Muscle of back (tissue), 11 donors: ENCODE data around the gene ASGR2. TPM values are rescaled to one million over a fixed set of nuclear protein-coding genes. Genes with fewer than 3 reads are reported as not detected.
"Not testable (repeated sequence)": the region's sequence is repeated elsewhere in the genome, so short reads cannot be mapped to it uniquely, and the experiment has no call there.

Source experiments
- DNase-seq, 3 donors: peaks; one replicate each; pipeline versions ENCODE4 v3.0.0 to v3.0.0-alpha.2; 2013
- polyA plus RNA-seq, 10 donors: library from polyadenylated mRNA; unstranded; fragments of 120-200 nt; gene quantifications; one replicate each; pipeline ENCODE4 v1.2.1, GENCODE V29; 2013; ENCODE audit not compliant: insufficient read length in 10 of 10

ASGR2 gene
- polyA plus RNA-seq, 10 donors: 0.15 to 0.40 (median 0.34) TPM; not detected in 1

DNA sequence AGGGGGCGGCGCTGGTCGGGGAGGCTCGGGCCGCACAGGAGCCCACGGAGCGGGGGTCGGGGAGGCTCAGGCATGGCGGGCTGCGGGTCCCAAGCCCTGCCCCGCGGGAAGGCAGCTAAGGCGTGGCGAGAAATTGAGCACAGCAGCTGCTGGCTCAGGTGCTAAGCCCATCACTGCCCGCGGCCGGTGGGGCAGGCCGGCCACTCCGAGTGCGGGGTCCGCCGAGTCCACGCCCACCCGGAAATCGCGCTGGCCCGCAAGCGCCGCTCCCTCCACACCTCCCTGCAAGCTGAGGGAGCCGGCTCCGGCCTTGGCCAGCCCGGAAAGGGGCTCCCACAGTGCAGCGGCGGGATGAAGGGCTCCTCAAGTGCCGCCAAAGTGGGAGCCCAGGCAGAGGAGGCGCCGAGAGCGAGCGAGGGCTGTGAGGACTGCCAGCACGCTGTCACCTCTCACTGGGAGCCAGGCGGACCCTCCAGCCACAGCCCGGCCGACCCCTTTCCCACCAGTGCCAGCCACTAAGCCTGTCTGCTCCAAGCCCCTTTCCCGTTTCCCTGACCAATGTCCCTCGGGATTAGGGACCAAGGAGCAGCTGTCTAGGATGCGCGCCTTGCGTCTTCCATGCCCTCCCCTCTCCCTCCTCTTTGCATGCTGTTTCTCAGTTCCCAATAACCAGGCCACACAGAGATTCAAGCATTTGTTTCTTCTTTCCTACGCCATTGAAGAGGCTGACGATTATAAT lies 13.8 kb downstream of the ASGR2 start:
- DNase-seq: not testable (repeated sequence)

DNA sequence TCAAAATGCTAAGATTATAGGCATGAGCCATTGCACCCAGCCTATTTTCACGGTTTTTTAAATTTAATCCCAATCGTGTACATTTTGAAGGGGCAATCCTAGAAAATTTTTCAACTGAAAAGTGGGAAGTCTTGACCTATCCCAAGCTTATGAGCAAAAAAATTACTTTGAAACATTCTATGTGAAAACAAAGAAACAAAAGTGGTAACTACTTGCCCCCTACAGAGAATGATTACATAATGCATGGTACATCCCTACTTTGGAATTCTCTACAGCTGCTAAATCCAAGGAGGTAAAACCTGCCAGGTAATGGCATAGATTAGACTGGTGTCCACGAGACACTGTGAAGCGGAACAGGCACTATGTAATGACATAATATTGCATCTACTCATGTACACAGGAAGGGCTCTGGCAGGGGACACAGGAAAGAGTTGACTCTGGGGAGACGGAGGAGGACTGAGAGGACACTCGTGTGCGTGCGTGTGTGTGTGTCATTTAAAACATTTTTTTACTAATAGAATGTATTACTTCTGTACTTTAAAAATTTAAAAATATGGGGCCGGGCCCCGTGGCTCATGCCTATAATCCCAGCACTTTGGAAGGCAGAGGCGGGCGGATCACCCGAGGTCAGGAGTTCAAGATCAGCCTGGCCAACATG lies 15.7 kb downstream of the ASGR2 start:
- no peak for DNase-seq

DNA sequence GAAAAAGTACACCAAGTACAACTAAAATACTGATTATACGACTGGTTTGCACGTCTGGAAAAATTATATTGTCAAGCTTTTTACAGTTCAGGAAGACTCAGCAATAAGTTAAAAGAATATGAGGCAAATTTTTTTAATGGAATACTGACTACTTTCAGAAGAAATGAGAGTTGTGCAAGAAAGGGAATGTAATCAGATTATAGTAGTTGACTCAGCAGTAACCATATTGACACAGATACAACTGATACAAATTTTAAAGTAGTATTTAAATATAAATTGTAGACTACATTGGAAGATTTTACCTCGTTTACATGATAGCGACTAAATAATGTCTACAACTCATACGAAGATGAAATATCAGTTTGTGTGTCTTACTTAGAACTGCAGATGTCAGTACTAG lies 16.7 kb downstream of the ASGR2 start:
- no peak for DNase-seq

DNA sequence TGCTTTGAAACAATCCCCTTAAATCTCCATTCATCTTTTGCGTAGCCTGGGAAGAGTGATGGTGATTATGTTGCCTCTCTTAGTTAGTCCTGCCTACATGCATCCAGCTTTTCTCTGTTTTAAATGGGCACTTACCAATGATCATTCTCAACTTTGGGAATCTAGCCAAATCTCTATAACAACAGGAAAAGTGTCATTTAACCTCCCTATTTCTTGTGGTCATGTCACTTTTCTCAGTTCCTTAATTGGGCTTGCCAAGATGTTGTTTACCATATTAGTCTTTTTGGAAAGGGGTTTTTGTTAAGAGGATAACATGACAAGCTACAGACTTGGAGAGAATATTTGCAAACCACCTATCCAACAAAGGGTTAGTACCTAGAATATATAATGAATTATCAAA lies 19.0 kb downstream of the ASGR2 start:
- DNase-seq: no peak

DNA sequence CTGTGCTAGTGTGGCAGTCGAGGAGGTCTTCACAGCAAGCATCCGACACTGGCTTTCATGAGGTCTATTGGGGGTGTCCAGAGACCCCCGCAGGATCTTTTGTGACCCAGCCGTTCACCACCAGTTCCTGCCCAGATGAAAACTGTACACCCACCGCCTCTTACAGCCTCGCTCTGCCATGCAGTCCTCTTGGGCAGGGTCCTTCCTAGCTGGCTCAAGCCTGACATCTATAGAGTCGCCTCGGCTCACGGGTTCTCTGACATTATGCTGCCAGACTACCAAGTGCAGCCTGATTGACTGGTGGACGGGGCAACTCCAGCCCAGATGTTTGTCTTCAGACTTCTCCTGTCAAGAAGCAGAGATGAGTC lies 20.0 kb downstream of the ASGR2 start:
- no peak for DNase-seq

DNA sequence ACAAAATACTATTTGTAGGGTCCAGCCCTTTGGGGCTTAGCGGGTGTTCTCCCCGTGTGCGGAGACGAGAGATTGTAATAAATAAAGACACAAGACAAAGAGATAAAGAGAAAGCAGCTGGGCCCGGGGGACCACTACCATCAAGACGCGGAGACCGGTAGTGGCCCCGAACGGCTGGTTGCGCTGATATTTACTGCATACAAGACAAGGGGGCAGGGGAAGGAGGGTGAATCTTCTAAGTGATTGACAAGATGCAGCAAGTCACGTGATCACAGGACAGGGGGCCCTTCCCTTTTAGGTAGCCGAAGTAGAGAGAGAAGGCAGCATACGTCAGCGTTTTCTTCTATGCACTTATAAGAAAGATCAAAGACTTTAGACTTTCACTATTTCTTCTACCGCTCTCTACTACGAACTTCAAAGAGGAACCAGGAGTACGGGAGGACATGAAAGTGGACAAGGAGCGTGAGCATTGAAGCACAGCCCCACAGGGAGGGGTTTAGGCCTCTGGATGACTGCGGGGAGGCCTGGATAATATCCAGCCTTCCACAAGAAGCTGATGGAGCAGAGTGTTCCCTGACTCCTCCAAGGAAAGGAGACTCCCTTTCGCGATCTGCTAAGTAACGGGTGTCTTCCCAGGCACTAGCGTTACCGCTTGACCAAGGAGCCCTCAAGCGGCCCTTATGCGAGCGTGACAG lies 23.2 kb downstream of the ASGR2 start:
- not testable (repeated sequence) for DNase-seq

DNA sequence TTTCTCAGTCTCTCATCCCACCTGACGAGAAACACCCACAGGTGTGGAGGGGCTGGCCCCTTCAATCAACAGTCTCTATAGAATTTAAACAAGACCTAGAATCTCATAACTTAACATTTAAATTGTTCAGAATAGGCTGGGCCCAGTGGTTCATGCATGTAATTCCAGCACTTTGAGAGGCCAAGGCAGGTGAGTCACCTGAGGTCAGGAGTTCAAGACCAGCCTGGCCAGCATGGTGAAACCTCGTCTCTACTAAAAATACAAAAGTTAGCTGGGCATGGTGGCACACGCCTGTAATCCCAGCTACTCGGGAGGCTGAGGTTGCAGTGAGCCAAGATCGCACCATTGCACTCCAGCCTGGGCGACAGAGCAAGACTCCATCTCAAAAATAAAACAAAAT lies 25.1 kb downstream of the ASGR2 start:
- DNase-seq: not testable (repeated sequence)

DNA sequence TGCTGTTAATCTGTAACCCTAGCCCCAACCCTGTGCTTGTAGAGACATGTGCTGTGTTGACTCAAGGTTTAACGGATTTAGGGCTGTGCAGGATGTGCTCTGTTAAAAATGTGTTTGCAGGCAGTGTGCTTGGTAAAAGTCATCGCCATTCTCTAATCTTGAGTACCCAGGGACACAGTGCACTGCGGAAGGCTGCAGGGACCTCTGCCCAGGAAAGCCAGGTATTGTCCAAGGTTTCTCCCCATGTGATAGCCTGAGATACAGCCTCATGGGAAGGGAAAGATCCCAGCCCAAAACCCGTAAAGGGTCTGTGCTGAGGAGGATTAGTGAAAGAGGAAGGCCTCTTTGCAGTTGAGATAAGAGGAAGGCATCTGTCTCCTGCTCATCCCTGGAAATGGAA lies 26.2 kb downstream of the ASGR2 start:
- DNase-seq: not testable (repeated sequence)

DNA sequence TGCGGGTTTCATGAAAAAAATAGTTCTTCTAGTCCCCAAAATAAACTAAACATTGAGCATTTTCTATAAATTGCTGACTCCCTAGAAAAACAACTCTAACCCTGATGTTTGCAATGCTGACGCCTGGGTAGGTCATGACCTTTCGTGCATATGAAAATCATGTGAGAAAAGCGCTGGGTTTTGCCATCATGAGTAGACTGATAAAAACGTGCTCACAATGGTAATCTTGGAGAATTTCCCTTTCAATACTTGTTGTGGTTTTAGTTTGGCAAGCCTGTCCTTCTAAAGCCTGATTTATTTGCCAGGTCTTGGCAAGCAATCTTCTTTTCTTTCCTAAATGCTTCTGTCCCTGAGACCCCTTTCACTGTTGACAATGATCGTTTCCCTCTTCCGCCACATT lies 30.5 kb downstream of the ASGR2 start:
- DNase-seq: no peak

DNA sequence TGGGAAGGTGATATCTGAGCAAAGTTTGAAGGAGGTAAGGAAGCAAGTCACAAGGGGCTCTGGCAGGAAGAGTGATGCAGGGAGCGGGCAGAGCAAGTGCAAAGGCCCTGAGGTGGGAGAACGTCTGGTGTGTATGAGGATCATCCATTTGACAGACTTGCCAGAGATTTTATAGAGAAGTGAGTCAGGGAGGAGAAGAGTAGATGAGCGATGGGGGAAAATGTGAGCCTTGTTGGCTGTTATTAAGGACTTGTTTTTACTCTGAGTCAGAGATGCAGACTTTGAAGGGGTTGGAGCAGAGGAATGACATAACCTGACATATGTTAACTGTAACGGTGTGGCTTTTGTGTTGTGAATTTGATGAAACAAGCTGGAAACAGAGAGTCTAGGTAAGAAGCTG lies 31.0 kb downstream of the ASGR2 start:
- DNase-seq: no peak

DNA sequence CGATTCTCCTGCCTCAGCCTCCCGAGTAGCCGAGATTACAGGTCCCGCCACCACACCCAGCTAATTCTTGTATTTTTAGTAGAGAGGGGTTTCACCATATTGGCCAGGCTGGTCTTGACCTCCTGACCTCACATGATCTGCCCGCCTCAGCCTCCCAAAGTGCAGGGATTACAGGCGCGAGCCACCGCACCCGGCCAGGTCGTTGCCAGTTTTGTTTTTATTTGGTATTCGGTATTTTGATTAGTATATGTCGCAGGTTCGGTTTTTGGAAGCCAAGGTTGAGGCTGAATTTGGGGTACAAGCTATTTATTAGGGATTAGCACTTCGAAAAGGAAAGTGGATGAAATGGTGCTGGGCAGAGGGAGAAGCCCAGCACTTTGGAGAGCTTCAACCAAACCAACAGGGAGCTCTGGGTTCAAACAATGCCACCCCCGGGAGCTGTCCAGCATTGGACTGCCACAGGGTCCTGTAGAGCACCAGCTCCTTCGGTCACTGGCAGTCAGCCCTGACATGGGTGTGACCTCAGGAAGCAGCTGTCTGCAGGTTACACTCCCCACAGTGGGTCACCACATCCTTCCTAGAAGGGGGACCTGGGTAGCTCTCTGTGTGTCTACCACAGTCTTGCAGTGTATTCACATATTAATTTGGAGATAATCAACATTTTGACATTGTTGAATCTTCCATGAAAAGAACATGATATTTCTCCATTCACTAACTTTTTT lies 33.1 kb downstream of the ASGR2 start:
- DNase-seq: no peak

DNA sequence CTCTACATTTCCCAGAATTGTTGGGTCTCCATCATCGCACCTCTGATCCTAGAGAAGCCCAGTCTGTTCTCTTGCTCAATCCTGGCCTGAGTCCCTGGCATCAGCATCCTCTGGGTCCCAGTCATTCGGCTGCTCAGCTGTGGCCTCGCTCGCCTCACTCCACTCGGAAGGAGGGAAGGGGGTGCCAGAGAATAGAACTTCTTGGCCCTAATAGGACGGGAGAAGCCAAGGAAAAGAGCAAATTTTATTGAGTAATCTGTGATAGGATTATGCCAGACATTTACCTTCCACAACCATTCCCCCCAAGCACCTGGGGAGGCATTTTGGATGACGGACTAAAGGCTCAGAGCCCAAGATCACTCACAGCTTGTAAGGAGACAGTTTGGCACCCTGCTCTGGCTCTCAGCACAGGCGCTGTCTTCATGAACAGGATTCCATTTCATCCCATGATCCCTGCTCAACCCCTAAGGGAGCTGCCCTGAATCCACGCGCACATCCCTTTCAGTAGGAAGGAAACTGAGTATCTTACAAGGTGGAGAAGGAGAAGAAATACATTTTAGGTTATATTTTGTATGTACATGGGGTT lies 34.1 kb downstream of the ASGR2 start:
- peak in 1 of 3 donors; percentile 58 for DNase-seq

DNA sequence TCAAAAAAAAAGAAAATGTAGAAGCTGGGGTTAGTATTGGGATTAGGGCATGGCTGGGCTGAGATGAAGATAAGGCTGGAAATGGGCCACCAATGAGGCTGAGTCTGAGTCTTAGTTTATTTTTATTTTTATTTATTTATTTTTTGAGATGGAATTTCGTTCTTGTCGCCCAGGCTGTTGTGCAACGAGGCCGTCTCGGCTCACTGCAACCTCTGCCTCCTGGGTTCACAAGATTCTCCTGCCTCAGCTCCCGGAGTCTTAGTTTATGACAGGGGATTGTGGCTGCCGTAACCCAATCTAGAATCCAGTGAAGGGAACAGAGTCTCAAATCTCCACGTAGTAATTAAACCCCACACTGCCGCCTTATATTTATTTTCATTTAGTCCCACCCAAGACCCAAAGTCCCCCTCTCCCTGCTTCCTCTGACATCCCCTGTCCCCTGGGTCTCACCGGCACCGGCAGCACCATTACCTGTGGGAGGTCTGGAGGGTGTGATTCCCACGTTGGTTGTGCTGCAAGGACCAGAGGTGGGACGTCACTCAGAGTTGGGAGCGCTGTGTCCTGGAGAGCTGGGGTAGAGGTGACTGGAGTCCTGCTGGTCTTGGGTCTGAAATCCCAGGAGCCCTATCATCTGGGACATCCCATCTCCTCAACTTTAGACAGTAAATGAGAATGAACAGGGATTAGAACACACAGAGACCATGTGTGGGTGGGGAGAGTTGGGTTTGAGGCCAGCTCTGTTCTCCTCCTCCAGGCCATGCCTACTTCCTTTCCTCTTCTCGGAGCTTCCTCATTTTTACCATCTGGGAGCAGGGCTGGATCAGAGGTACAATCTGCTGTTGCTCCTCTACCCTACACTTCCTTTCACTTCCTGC lies 34.8 kb downstream of the ASGR2 start, which contains the start of gene CLEC10A:
TSS of gene CLEC10A (minus strand) at position 671 of the 875 bp plus-strand sequence. CDS start 1,439 bp downstream, outside the sequence.
- DNase-seq: no peak

DNA sequence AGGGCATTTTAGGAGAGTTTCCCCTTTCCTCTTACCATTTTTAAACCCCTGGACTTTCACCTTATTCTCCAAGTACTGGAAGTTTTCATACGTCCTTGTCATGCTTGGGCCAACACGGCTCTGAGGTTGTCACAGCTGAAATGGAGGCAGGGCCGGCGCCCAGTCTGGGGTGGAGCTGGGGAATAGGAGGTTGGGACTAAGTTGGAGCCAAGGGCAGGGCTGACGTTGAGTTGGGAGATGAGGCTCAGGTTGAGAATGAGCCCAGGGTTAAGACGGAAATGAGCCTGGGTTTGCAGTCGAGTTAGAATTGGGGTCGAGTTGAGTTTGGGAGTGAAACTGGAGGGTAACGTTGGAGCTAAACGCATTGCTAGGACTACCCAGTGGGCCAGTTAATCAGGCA lies 35.9 kb downstream of the ASGR2 start:
- no peak for DNase-seq

DNA sequence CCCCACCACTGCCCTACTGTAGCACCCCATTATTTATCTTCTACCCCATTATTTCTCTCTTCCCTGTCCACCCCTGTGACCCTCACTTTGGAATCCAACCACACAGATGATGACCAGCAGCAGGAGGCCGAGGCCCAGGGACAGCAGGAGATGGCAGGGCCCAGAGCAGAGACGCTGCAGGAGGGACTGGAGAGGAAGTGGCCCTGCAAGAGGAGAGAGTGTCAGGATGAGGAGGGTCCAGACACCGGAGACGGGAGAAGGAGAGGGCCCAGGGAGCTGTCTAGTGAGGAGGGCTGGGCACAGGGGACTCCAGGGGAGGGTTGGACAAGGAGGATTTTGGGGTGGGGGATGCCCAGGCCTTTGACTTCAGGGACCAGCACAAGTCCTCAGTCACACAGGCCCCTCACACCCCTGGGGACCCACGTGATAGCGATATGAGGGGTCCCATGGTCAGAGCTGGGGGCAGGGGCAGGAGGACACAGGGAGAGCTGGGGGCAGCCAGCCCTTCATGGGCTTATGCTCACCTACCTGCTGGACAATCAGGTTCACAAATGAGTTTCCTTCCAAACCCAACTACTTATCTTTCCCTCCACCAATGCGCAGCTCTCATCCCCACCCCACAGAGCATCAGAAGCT lies 36.6 kb downstream of the ASGR2 start:
- DNase-seq: no peak

DNA sequence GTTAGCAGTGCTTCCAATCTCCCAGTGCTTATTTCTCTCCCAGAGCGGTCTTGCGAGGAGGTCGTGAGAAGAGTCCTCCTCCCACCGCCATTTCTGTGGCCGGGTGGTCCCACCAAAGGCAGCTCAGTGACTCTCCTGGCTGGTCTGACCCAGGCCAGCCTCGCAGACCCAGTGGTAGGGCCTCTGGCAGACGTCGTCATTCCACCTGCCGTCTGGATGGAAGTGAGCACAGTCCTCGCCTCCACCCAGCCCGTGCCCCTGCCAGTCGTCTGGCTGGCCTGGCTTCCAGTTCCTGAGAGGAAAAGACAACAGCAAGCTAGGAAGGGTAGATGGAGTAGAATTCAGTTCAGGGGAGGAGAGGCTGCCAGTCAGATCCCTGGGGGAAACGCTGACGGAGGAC lies 39.7 kb downstream of the ASGR2 start:
- DNase-seq: no peak

DNA sequence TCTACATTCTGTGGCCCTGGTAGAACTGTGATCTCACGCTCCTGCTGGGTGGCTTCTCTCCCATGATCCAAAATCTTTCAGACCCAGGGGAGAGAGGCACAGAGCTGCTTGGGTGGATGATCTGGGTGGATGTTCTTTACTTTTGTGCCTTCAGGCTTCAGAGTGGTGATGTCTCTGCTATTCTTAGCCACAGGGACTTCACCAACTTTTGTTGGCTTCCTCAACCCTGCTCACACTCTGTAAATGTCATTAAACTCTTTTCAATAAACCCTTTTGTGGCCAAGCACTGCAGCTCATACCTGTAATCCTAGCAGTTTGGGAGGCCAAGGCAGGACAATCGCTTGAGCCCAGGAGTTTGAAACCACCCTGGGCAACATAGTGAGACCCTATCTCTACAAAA lies 42.2 kb downstream of the ASGR2 start:
- no peak for DNase-seq

DNA sequence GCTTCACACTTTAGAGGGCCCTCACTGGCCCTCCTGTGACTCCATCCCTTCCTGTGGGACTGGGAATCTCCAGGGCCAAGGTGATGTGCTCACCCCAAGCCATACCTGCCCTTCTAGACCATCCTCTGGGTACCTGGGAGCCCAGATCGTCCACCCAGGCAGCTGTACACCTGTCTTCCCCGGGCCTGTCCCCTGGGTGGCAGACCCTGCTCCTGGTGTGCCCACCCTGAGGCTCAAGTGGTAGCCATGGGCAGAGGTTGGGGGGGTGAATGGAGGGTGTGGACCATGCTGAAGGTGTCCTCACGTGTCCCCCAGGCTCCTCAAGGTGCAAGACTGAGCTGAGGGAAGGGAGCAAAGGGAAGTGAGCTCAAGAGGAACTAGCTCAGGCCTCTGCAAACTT lies 43.9 kb downstream of the ASGR2 start:
- DNase-seq: no peak

DNA sequence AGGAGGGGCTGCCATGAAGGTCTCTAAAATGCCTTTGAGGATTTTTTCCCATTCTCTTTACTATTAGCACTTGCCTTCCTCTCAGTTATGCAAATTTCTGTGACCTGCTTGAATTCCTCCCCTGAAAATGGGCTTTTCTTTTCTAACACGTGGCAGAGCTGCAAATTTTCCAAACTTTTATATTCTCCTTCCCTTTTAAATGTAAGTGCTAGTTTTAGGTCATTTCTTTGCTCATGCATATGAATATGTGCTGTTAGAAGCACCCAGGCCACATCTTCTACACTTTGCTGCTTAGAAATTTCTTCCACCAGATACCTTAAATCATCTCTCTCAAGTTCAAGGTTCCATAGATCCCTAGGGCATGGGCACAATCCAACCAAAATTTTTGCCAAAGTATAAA lies 46.4 kb downstream of the ASGR2 start:
- DNase-seq: no peak

DNA sequence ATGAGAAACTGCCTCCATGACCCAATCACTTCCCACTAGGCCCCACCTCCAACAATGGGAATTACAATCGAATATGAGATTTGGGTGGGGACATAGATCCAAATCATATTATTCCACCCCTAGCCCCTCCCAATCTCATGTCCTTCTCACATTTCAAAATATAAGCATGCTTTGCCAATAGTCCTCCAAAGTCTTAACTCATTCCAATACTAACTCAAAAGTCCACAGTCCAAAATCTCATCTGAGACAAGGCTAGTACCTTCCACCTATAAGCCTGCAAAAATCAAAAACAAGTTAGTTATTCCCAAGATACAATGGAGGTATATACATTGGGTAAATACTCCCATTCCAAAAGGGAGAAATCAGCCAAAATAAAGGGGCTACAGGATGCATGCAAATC lies 47.4 kb downstream of the ASGR2 start:
- DNase-seq: no peak
